Mesenchymal stem cell (in vitro differentiated cells and primary cell): ENCODE measurements around the gene RERGL.

Source experiments
- DNase-seq: peaks from one replicate; pipeline ENCODE4 v3.0.0-alpha.2; 2013
- H2AFZ ChIP-seq: one replicate; pipeline ENCODE4 v1.6.1; 2013; ENCODE audit warnings: low read depth, mild to moderate bottlenecking, control low read depth, inconsistent platforms, low read length, moderate library complexity
- H2AK5ac ChIP-seq: 2 replicates; pipeline ENCODE4 v1.6.1; 2013; ENCODE audit warnings: low read length, moderate library complexity, mild to moderate bottlenecking, inconsistent platforms; ENCODE audit not compliant: severe bottlenecking
- H2BK120ac ChIP-seq: one replicate; pipeline ENCODE4 v1.6.1; 2013; ENCODE audit warnings: low read depth, mild to moderate bottlenecking, inconsistent platforms, low read length, moderate library complexity
- H2BK12ac ChIP-seq, 2 experiments: one replicate each; pipeline ENCODE4 v1.6.1; 2013; ENCODE audit warnings: inconsistent platforms in 2 of 2, low read length in 2 of 2, mild to moderate bottlenecking in 2 of 2, moderate library complexity in 2 of 2, control low read depth in 1 of 2
- H2BK15ac ChIP-seq: one replicate; pipeline ENCODE4 v1.6.1; 2013; ENCODE audit warnings: mild to moderate bottlenecking, low read depth, inconsistent platforms; ENCODE audit not compliant: poor library complexity, severe bottlenecking
- H2BK5ac ChIP-seq: 2 replicates; pipeline ENCODE4 v1.6.1; 2013; ENCODE audit warnings: low read depth, mild to moderate bottlenecking, low read length, control low read depth, inconsistent platforms; ENCODE audit not compliant: poor library complexity, severe bottlenecking
- H3K14ac ChIP-seq, 2 experiments: one replicate each; pipeline ENCODE4 v1.6.1; 2013; ENCODE audit warnings: inconsistent platforms in 2 of 2, low read length in 2 of 2, control low read depth in 1 of 2, mild to moderate bottlenecking in 1 of 2, moderate library complexity in 1 of 2
- H3K18ac ChIP-seq, 2 experiments: one replicate each; pipeline ENCODE4 v1.6.1; 2013; ENCODE audit warnings: inconsistent platforms in 2 of 2, low read length in 2 of 2, control low read depth in 1 of 2, low read depth in 1 of 2, mild to moderate bottlenecking in 1 of 2
- H3K23ac ChIP-seq, 2 experiments: one replicate each; pipeline ENCODE4 v1.6.1; 2013; ENCODE audit warnings: inconsistent platforms in 2 of 2, low read length in 2 of 2, mild to moderate bottlenecking in 2 of 2, moderate library complexity in 2 of 2, control low read depth in 1 of 2
- H3K27ac ChIP-seq: 2 replicates; pipeline ENCODE4 v1.5.1; 2013; ENCODE audit warnings: mild to moderate bottlenecking, moderate library complexity, low read length, control low read depth, inconsistent platforms; ENCODE audit not compliant: poor library complexity, severe bottlenecking
- H3K27me3 ChIP-seq, 2 experiments: 2 replicates each; pipeline versions ENCODE4 v1.6.1 to v1.7.0; 2013; ENCODE audit warnings: low read length in 2 of 2, mild to moderate bottlenecking in 2 of 2, moderate library complexity in 2 of 2, control low read depth in 1 of 2, inconsistent platforms in 1 of 2; ENCODE audit not compliant: control insufficient read depth in 1 of 2, insufficient read depth in 1 of 2
- H3K36me3 ChIP-seq, 2 experiments: 2 replicates each; pipeline versions ENCODE4 v1.6.1 to v1.7.0; 2013; ENCODE audit warnings: low read length in 2 of 2, control low read depth in 1 of 2, inconsistent platforms in 1 of 2, low read depth in 1 of 2, mild to moderate bottlenecking in 1 of 2; ENCODE audit not compliant: insufficient read depth in 2 of 2, control insufficient read depth in 1 of 2
- H3K4ac ChIP-seq, 2 experiments: one replicate each; pipeline ENCODE4 v1.6.1; 2013; ENCODE audit warnings: inconsistent platforms in 2 of 2, low read length in 2 of 2, mild to moderate bottlenecking in 2 of 2, moderate library complexity in 2 of 2, control low read depth in 1 of 2, low read depth in 1 of 2
- H3K4me1 ChIP-seq: 2 replicates; pipeline ENCODE4 v1.6.1; 2013; ENCODE audit warnings: low read depth, low read length, control low read depth; ENCODE audit not compliant: control insufficient read depth, insufficient read depth
- H3K4me2 ChIP-seq: 2 replicates; pipeline ENCODE4 v1.6.1; 2013; ENCODE audit warnings: low read length, mild to moderate bottlenecking, inconsistent platforms; ENCODE audit not compliant: poor library complexity, severe bottlenecking
- H3K4me3 ChIP-seq, 2 experiments: 2 replicates each; pipeline versions ENCODE4 v1.5.1 to v1.7.0; 2013; ENCODE audit warnings: low read length in 2 of 2, mild to moderate bottlenecking in 2 of 2, control low read depth in 1 of 2, low read depth in 1 of 2; ENCODE audit not compliant: insufficient read depth in 1 of 2
- H3K79me1 ChIP-seq: replicated peaks from 2 replicates; pipeline ENCODE4 v1.6.1; 2013; ENCODE audit warnings: mild to moderate bottlenecking, control low read depth, low read length, inconsistent platforms; ENCODE audit not compliant: poor library complexity, severe bottlenecking
- H3K9ac ChIP-seq: 2 replicates; pipeline ENCODE4 v1.7.0; 2013; ENCODE audit warnings: mild to moderate bottlenecking, low read length, moderate library complexity
- H3K9me3 ChIP-seq: 2 replicates; pipeline ENCODE4 v1.7.0; 2013; ENCODE audit warnings: mild to moderate bottlenecking, low read length; ENCODE audit not compliant: control insufficient read depth
- H4K8ac ChIP-seq: one replicate; pipeline ENCODE4 v1.6.1; 2013; ENCODE audit warnings: inconsistent platforms, mild to moderate bottlenecking, low read length, moderate library complexity
- H4K91ac ChIP-seq: one replicate; pipeline ENCODE4 v1.6.1; 2013; ENCODE audit warnings: mild to moderate bottlenecking, low read length, inconsistent platforms
- WGBS: methylation state at CpG from one replicate; pipeline ENCODE4 v1.1.7; 2013; ENCODE audit warnings: mixed read lengths; 5-methylcytosine and 5-hydroxymethylcytosine counted together

Gene RERGL

GRCh38 chr12:18074001-18074400 lies 16.0 kb downstream of the RERGL start:
- Histone ChIP-seq H3K18ac (no peak overlapping the region), H3K36me3 (no peaks in the 10 kb centered on the region), H2BK12ac (no peak overlapping the region), H4K8ac (no peak overlapping the region), H3K9ac (no peak overlapping the region), H2AK5ac (no peak overlapping the region), H3K4me2 (no peak overlapping the region), H2BK15ac (no peak overlapping the region), H3K14ac (no peak overlapping the region), H3K4ac (no peak overlapping the region), H3K27me3 (no peaks in the 10 kb centered on the region), H3K9me3 (no peaks in the 10 kb centered on the region), H2BK120ac (no peak overlapping the region), H3K4me1 (no peaks in the 10 kb centered on the region), H3K23ac (no peak overlapping the region), H4K91ac (no peak overlapping the region), H2BK5ac (no peak overlapping the region), H3K27ac (no peak overlapping the region), H2AFZ (no peak overlapping the region), H3K79me1 (no peaks in the 10 kb centered on the region), H3K4me3 (no peak overlapping the region)
- WGBS, result 67% methylated on average over 3 of the region's 3 CpGs
- DNase-seq, result no peak

- Histone ChIP-seq H2BK5ac (no peak overlapping the region), H3K79me1 (no peaks in the 10 kb centered on the region), H2BK12ac (no peak overlapping the region), H3K4me1 (no peaks in the 10 kb centered on the region), H3K27me3 (no peaks in the 10 kb centered on the region), H4K8ac (no peak overlapping the region), H3K9ac (no peak overlapping the region), H3K36me3 (no peaks in the 10 kb centered on the region), H2BK120ac (no peak overlapping the region), H3K4ac (no peak overlapping the region), H3K9me3 (no peaks in the 10 kb centered on the region), H3K4me2 (no peak overlapping the region), H4K91ac (no peak overlapping the region), H2AK5ac (no peak overlapping the region), H3K27ac (no peak overlapping the region), H3K18ac (no peak overlapping the region), H2AFZ (no peak overlapping the region), H3K4me3 (no peak overlapping the region), H2BK15ac (no peak overlapping the region), H3K14ac (no peak overlapping the region), H3K23ac (no peak overlapping the region)
- whole genome bisulfite sequencing, result 80% methylated on average over 12 of the region's 14 CpGs
- no peak for DNase-seq
Observed at GRCh38 chr12:18072723-18073122, 17.3 kb downstream of the RERGL start.

- H3K14ac ChIP-seq, result no peak overlapping the region
- no peak overlapping the region for H3K4me3 ChIP-seq
- H2BK120ac ChIP-seq, result no peak overlapping the region
- H3K9me3 ChIP-seq, result no peaks in the 10 kb centered on the region
- H3K18ac ChIP-seq, result no peak overlapping the region
- H4K91ac ChIP-seq, result no peak overlapping the region
- no peaks in the 10 kb centered on the region for H3K36me3 ChIP-seq
- no peaks in the 10 kb centered on the region for H3K27me3 ChIP-seq
- H3K23ac ChIP-seq, result no peak overlapping the region
- no peak overlapping the region for H2BK15ac ChIP-seq
- WGBS, result 74% methylated on average over 2 of the region's 4 CpGs
- no peaks in the 10 kb centered on the region for H3K4me1 ChIP-seq
- H3K9ac ChIP-seq, result no peak overlapping the region
- H3K79me1 ChIP-seq, result no peaks in the 10 kb centered on the region
- no peak overlapping the region for H3K4ac ChIP-seq
- no peak overlapping the region for H2AFZ ChIP-seq
- H2BK12ac ChIP-seq, result no peak overlapping the region
- H3K27ac ChIP-seq, result no peak overlapping the region
- H3K4me2 ChIP-seq, result no peak overlapping the region
- no peak overlapping the region for H4K8ac ChIP-seq
- H2AK5ac ChIP-seq, result no peak overlapping the region
- no peak overlapping the region for H2BK5ac ChIP-seq
- DNase-seq, result no peak
Observed at GRCh38 chr12:18071336-18071735, 18.7 kb downstream of the RERGL start.

GRCh38 chr12:18068355-18068754 lies 21.6 kb downstream of the RERGL start:
- H4K8ac ChIP-seq, result no peak overlapping the region
- H3K27me3 ChIP-seq, result no peaks in the 10 kb centered on the region
- no peak overlapping the region for H3K9ac ChIP-seq
- no peak overlapping the region for H2BK15ac ChIP-seq
- H2BK12ac ChIP-seq, result no peak overlapping the region
- no peak overlapping the region for H3K27ac ChIP-seq
- no peak for DNase-seq
- H4K91ac ChIP-seq, result no peak overlapping the region
- no peak overlapping the region for H2AFZ ChIP-seq
- no peaks in the 10 kb centered on the region for H3K9me3 ChIP-seq
- no peaks in the 10 kb centered on the region for H3K79me1 ChIP-seq
- no peak overlapping the region for H3K18ac ChIP-seq
- H3K23ac ChIP-seq, result no peak overlapping the region
- H3K14ac ChIP-seq, result no peak overlapping the region
- no peak overlapping the region for H2BK5ac ChIP-seq
- H3K4ac ChIP-seq, result no peak overlapping the region
- H3K4me3 ChIP-seq, result no peak overlapping the region
- H3K36me3 ChIP-seq, result no peaks in the 10 kb centered on the region
- no peaks in the 10 kb centered on the region for H3K4me1 ChIP-seq
- no peak overlapping the region for H3K4me2 ChIP-seq
- no peak overlapping the region for H2AK5ac ChIP-seq
- 38% methylated on average over 2 of the region's 3 CpGs for WGBS
- no peak overlapping the region for H2BK120ac ChIP-seq
